ENCODE data around the gene COL24A1.

The COL24A1 gene

DNA sequence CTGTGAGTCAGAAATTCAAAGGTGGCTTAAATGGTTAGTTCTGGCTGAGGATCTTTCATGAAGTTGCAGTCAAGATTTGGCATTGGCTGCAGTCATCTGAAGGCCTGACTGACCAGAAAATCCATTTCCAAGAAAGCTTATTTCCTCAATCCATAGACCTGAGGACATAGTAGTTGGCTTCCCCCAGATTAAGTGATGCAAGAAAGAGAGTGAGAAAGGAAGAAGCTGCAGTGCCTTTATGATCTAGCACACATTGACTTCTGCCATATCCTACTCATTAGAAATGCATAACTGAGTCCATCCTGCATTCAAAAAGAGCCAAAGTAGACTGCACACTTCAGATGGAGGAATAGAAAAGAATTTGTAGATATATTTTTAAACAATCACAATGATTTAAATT is 222.6 kb downstream of the COL24A1 start:
- Histone ChIP-seq H2AFZ (no peak overlapping the region), H3K27ac (no peak overlapping the region), H3K9me3 (ENCODE audit: control insufficient read depth, low read length) (no peaks in the 10 kb centered on the region), H3K4me2 (ENCODE audit: low read length) (no peak overlapping the region), H3K4me1 (no peaks in the 10 kb centered on the region), H3K27me3 (ENCODE audit: control insufficient read depth, insufficient read depth, low read length) (no peaks in the 10 kb centered on the region), H3K4me3 (ENCODE audit: low read depth, low read length) (no peak overlapping the region), H3K79me2 (no peaks in the 10 kb centered on the region), H3K9ac (no peak overlapping the region), H3K36me3 (ENCODE audit: control insufficient read depth, insufficient read depth, low read length) (no peaks in the 10 kb centered on the region)
- TF ChIP-seq, protein P1, sequence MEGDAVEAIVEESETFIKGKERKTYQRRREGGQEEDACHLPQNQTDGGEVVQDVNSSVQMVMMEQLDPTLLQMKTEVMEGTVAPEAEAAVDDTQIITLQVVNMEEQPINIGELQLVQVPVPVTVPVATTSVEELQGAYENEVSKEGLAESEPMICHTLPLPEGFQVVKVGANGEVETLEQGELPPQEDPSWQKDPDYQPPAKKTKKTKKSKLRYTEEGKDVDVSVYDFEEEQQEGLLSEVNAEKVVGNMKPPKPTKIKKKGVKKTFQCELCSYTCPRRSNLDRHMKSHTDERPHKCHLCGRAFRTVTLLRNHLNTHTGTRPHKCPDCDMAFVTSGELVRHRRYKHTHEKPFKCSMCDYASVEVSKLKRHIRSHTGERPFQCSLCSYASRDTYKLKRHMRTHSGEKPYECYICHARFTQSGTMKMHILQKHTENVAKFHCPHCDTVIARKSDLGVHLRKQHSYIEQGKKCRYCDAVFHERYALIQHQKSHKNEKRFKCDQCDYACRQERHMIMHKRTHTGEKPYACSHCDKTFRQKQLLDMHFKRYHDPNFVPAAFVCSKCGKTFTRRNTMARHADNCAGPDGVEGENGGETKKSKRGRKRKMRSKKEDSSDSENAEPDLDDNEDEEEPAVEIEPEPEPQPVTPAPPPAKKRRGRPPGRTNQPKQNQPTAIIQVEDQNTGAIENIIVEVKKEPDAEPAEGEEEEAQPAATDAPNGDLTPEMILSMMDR (IDR thresholded peaks at IDR 0.05): no peak

DNA sequence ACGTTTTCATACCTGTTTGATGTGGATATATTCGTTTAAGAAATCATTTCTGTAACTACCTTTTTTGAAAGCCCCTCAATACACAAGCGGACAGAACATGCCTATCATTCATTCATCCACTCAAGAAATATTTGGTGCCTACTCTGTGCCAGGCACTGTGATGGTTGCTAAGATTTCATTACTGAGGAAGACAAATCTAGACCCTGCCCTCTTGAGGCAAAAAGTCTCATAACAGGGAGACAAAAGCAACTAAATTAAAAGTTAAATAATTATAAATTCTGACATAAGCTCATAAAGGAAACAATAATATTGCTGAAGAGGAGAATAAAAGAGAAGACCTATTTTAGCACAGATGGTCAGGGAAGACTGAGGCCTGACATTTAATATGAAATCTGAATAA is 244.8 kb downstream of the COL24A1 start:
- Histone ChIP-seq H3K4me3 (ENCODE audit: low read depth, low read length) (no peak overlapping the region), H3K9me3 (ENCODE audit: control insufficient read depth, low read length) (no peaks in the 10 kb centered on the region)
- TF ChIP-seq, protein P1 (IDR thresholded peaks at IDR 0.05): no peak

DNA sequence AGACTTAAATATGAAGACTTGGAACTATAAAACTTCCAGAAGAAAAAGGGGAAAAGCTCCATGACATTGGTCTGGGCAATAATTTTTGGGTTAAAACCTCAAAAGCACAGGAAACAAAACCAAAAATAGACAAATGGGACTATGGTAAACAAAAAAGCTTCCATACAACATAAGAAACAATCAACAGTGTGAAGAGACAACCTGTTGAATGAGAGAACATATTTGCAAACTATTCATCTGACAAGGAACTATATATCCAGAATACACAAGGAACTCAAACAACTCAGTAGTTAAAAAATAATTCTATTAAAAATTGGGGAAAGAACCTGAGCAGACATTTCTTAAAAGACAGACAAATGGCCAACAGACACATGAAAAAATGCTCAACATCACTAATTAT is 255.7 kb downstream of the COL24A1 start:
- H3K4me1 ChIP-seq: no peaks in the 10 kb centered on the region
- H2AFZ ChIP-seq: no peak overlapping the region
- H3K27me3 ChIP-seq (ENCODE audit: control insufficient read depth, insufficient read depth, low read length): no peaks in the 10 kb centered on the region
- H3K36me3 ChIP-seq (ENCODE audit: control insufficient read depth, insufficient read depth, low read length): no peaks in the 10 kb centered on the region
- no peaks in the 10 kb centered on the region for H3K79me2 ChIP-seq
- TF ChIP-seq, protein P1 (IDR thresholded peaks at IDR 0.05): no peak
- no peak overlapping the region for H3K27ac ChIP-seq
- H3K9me3 ChIP-seq (ENCODE audit: control insufficient read depth, low read length): no peaks in the 10 kb centered on the region
- no peak overlapping the region for H3K4me3 ChIP-seq (ENCODE audit: low read depth, low read length)
- no peak overlapping the region for H3K4me2 ChIP-seq (ENCODE audit: low read length)
- no peak overlapping the region for H3K9ac ChIP-seq

More for the DNA sequence above, 244.8 kb downstream of the COL24A1 start:
- Histone ChIP-seq H3K36me3 (ENCODE audit: control insufficient read depth, insufficient read depth, low read length) (no peaks in the 10 kb centered on the region), H3K27me3 (ENCODE audit: control insufficient read depth, insufficient read depth, low read length) (no peaks in the 10 kb centered on the region), H3K4me2 (ENCODE audit: low read length) (no peak overlapping the region), H3K79me2 (no peaks in the 10 kb centered on the region), H3K9ac (no peak overlapping the region), H3K27ac (no peak overlapping the region), H3K4me1 (no peaks in the 10 kb centered on the region), H2AFZ (no peak overlapping the region)

DNA sequence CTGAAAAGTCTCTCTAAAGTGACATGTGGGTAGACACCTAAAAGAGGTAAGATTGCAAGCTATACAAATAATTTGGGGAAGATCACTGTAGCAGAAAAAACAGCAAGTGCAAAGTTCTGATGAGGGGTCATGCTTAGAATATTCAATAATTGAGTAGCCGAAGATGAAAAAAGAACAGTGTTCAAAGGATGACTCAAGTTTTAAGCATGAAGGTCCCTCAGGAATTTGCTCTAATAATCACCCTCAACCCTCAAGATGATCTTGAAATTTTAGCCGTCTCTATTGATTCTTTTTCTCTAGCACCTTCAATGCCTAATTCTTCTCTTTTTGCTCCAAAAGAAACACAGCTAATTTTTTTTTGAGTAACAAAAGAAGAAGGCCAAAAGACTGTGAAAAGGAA is 257.7 kb downstream of the COL24A1 start:
- TF ChIP-seq, protein P1 (IDR thresholded peaks at IDR 0.05): no peak
- H3K4me1 ChIP-seq: no peaks in the 10 kb centered on the region
- no peak overlapping the region for H2AFZ ChIP-seq
- H3K4me2 ChIP-seq (ENCODE audit: low read length): no peak overlapping the region
- no peaks in the 10 kb centered on the region for H3K36me3 ChIP-seq (ENCODE audit: control insufficient read depth, insufficient read depth, low read length)
- no peaks in the 10 kb centered on the region for H3K79me2 ChIP-seq
- no peak overlapping the region for H3K9ac ChIP-seq
- H3K9me3 ChIP-seq (ENCODE audit: control insufficient read depth, low read length): no peaks in the 10 kb centered on the region
- no peak overlapping the region for H3K27ac ChIP-seq
- H3K4me3 ChIP-seq (ENCODE audit: low read depth, low read length): no peak overlapping the region
- no peaks in the 10 kb centered on the region for H3K27me3 ChIP-seq (ENCODE audit: control insufficient read depth, insufficient read depth, low read length)

DNA sequence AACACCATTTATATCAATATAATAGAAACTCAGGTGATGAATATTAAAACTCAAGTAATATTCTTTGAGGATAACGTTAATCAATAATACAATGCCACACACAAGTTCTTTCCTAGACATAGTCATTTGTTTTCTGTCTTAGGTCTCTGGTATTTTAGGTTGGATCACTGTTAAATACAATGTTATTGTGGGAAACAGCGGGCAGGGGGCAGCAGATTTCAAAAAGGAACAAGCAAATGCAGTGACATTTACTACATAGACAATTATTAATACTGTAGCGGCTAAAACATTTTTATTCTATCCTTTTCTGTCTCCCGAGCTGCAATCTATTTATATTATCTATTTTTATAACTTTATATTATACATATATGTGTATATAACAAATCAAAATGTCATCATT is 261.9 kb downstream of the COL24A1 start:
- H3K4me1 ChIP-seq: no peaks in the 10 kb centered on the region
- no peaks in the 10 kb centered on the region for H3K27me3 ChIP-seq (ENCODE audit: control insufficient read depth, insufficient read depth, low read length)
- H3K9ac ChIP-seq: no peak overlapping the region
- no peak overlapping the region for H3K4me2 ChIP-seq (ENCODE audit: low read length)
- TF ChIP-seq, protein P1 (IDR thresholded peaks at IDR 0.05): no peak
- no peaks in the 10 kb centered on the region for H3K79me2 ChIP-seq
- no peak overlapping the region for H3K27ac ChIP-seq
- no peaks in the 10 kb centered on the region for H3K9me3 ChIP-seq (ENCODE audit: control insufficient read depth, low read length)
- no peaks in the 10 kb centered on the region for H3K36me3 ChIP-seq (ENCODE audit: control insufficient read depth, insufficient read depth, low read length)
- H2AFZ ChIP-seq: no peak overlapping the region
- no peak overlapping the region for H3K4me3 ChIP-seq (ENCODE audit: low read depth, low read length)
